Myocyte (in vitro differentiated cells): Measurements from ENCODE around the gene KCNIP4. TPM values are rescaled to one million over a fixed set of nuclear protein-coding genes. Genes with fewer than 3 reads are reported as not detected.

Experiments used
- DNase-seq: peaks from one replicate; pipeline ENCODE4 v3.0.0-alpha.2; 2012; ENCODE audit warnings: low read depth
- total RNA-seq: library from RNA; depleted of rRNA; stranded (reverse); fragments of >200 nt; gene quantifications from 2 replicates; pipeline ENCODE4 v1.2.3, GENCODE V29; 2014

Gene KCNIP4
- total RNA-seq, 1 donor from 2014 or later, result not detected

GRCh38 chr4:21856301-21856700 lies 92.3 kb downstream of the KCNIP4 start:
- no peak for DNase-seq

- no peak for DNase-seq
These were observed 99.5 kb downstream of the KCNIP4 start for GRCh38 chr4:21849077-21849476.

GRCh38 chr4:21848021-21848420 lies 100.6 kb downstream of the KCNIP4 start:
- DNase-seq, result peak; percentile 44

- DNase-seq, result no peak
These were observed 102.9 kb downstream of the KCNIP4 start for GRCh38 chr4:21845663-21846062.

GRCh38 chr4:21835712-21836111 lies 112.9 kb downstream of the KCNIP4 start:
- no peak for DNase-seq

GRCh38 chr4:21830272-21830671 lies 118.3 kb downstream of the KCNIP4 start:
- peak; percentile 15 for DNase-seq

GRCh38 chr4:21827575-21827974 lies 121.0 kb downstream of the KCNIP4 start:
- DNase-seq, result no peak

- DNase-seq, result no peak
These were observed 122.5 kb downstream of the KCNIP4 start for GRCh38 chr4:21826071-21826470.

- DNase-seq, result peak; percentile 48
These were observed 129.5 kb downstream of the KCNIP4 start for GRCh38 chr4:21819086-21819485.

- DNase-seq, result no peak
These were observed 132.8 kb downstream of the KCNIP4 start for GRCh38 chr4:21815651-21816377.

- DNase-seq, result peak; percentile 45
These were observed 137.0 kb downstream of the KCNIP4 start for GRCh38 chr4:21811565-21811964.

- DNase-seq, result no peak
These were observed 141.6 kb downstream of the KCNIP4 start for GRCh38 chr4:21806991-21807390.

GRCh38 chr4:21802406-21802805 lies 146.2 kb downstream of the KCNIP4 start:
- DNase-seq, result peak; percentile 56

- DNase-seq, result peak; percentile 41
These were observed 146.7 kb downstream of the KCNIP4 start for GRCh38 chr4:21801661-21802385.

- no peak for DNase-seq
These were observed 153.5 kb downstream of the KCNIP4 start for GRCh38 chr4:21795091-21795490.

- DNase-seq, result no peak
These were observed 155.8 kb downstream of the KCNIP4 start for GRCh38 chr4:21792736-21793135.

- DNase-seq, result peak; percentile 67
These were observed 158.0 kb downstream of the KCNIP4 start for GRCh38 chr4:21790438-21791029.

- peak; percentile 81 for DNase-seq
These were observed 168.4 kb downstream of the KCNIP4 start for GRCh38 chr4:21780148-21780547.

GRCh38 chr4:21778702-21779101 lies 169.9 kb downstream of the KCNIP4 start:
- DNase-seq, result no peak

GRCh38 chr4:21775703-21776102 lies 172.9 kb downstream of the KCNIP4 start:
- DNase-seq, result no peak

- DNase-seq, result no peak
These were observed 179.0 kb downstream of the KCNIP4 start for GRCh38 chr4:21769404-21770147.
